Stomach (tissue), 9 donors: ENCODE data around the gene OLA1. TPM values are rescaled to one million over a fixed set of nuclear protein-coding genes. Genes with fewer than 3 reads are reported as not detected.

Source experiments
- DNase-seq, 2 donors: peaks; one replicate each; pipeline versions ENCODE4 v3.0.0 to v3.0.0-alpha.2; 2013 to 2019
- H3K27ac ChIP-seq, 5 donors: fragments of 200-600 bp in 4 of 5; sonication (generic) in 4 of 5; one replicate each; pipeline ENCODE4 v1.5.1; 2013 to 2019; ENCODE audit warnings: mild to moderate bottlenecking in 1 of 5, moderate library complexity in 1 of 5
- H3K27me3 ChIP-seq, 3 donors: fragments of 200-600 bp; sonication (generic); one replicate each; pipeline ENCODE4 v1.5.1; 2017 to 2019; ENCODE audit warnings: mixed run types in 1 of 3
- H3K36me3 ChIP-seq, 4 donors: fragments of 200-600 bp; sonication (generic); 1 replicate in 3 of 4; 2 replicates in 1 of 4; pipeline ENCODE4 v1.5.1; 2016 to 2019
- H3K4me1 ChIP-seq, 4 donors: fragments of 200-600 bp; sonication (generic); one replicate each; pipeline ENCODE4 v1.5.1; 2016 to 2019
- H3K4me3 ChIP-seq, 4 donors: fragments of 200-600 bp; sonication (generic) in 3 of 4; one replicate each; pipeline ENCODE4 v1.5.1; 2016 to 2019; ENCODE audit warnings: mild to moderate bottlenecking in 1 of 4
- H3K9me3 ChIP-seq, 4 donors: fragments of 200-600 bp; sonication (generic); one replicate each; pipeline ENCODE4 v1.5.1; 2016 to 2019
- CTCF ChIP-seq, 7 experiments: fragments of 450-650 bp in 4 of 7; fragments of 200-600 bp in 3 of 7; sonication (generic) in 3 of 7; IDR thresholded peaks; one replicate each; pipeline ENCODE4 v1.5.1; 2016 to 2019; ENCODE audit warnings: antibody characterized with exemption in 7 of 7, control low read depth in 2 of 7, mild to moderate bottlenecking in 1 of 7
- EP300 ChIP-seq: sonication (generic); formaldehyde crosslinking; IDR thresholded peaks from one replicate; pipeline ENCODE4 v1.6.1; 2017; ENCODE audit warnings: antibody characterized with exemption
- POLR2A ChIP-seq, 4 donors: fragments of 450-650 bp; IDR thresholded peaks; one replicate each; pipeline ENCODE4 v1.6.1; 2016; ENCODE audit warnings: antibody characterized with exemption in 4 of 4, control low read depth in 2 of 4, mild to moderate bottlenecking in 1 of 4, moderate library complexity in 1 of 4
- POLR2AphosphoS5 ChIP-seq, 3 donors: sonication (generic); formaldehyde crosslinking; IDR thresholded peaks; one replicate each; pipeline ENCODE4 v1.6.1; 2016; ENCODE audit warnings: antibody characterized with exemption in 3 of 3
- WGBS, 5 donors: extraction: QIAGEN DNeasy Blood & Tissue Kit in 3 of 5; methylation state at CpG; one replicate each; pipeline versions ENCODE4 v1.1.5 to v1.1.7; 2013 to 2018; 5-methylcytosine and 5-hydroxymethylcytosine counted together
- intact Hi-C: fragments of 100-400 bp; cut with DNase I; formaldehyde crosslinking; loops from one replicate; pipeline ENCODE4 v1.15.1; 2023; ENCODE audit warnings: low total_unique reads
- polyA plus RNA-seq, 3 donors: library from polyadenylated mRNA; stranded (reverse); fragments of 200-250 nt; gene quantifications; one replicate each; pipeline ENCODE4 v1.2.3, GENCODE V29; 2013
- total RNA-seq, 5 donors: library from RNA; depleted of rRNA; stranded (reverse); fragments of >200 nt; gene quantifications; one replicate each; pipeline versions ENCODE4 v1.1.0 to v1.2.3, GENCODE V29; 2014 to 2016
- donor health status: healthy with polysubstance abuse.
- donor health status: Bipolar disorder and iron deficiency.
- donor health status: healthy.

Gene OLA1
- total and polyA plus RNA-seq, 8 donors: 20.6 to 149 (median 75.3) TPM

- DNase-seq: no peak
- no peak overlapping the region for H3K27ac ChIP-seq
- peaks cover 0 to 9% (median 3%) of the 10 kb centered on the region in 4 donors for H3K4me1 ChIP-seq
- H3K4me3 ChIP-seq: no peak overlapping the region
- 96 to 100% (median 99%) methylated on average over 2 of the region's 2 CpGs for WGBS, 5 donors
- no peaks in the 10 kb centered on the region for H3K36me3 ChIP-seq
- no peaks in the 10 kb centered on the region for H3K27me3 ChIP-seq
- no peak for TF ChIP-seq POLR2AphosphoS5 (IDR thresholded peaks at IDR 0.05)
- no peak for TF ChIP-seq CTCF (IDR thresholded peaks at IDR 0.05)
- no peak for TF ChIP-seq EP300
- TF ChIP-seq POLR2A (IDR thresholded peaks at IDR 0.05): no peak
- intact Hi-C loops: no loop called here
- H3K9me3 ChIP-seq: no peaks in the 10 kb centered on the region
Observed at GRCh38 chr2:174149530-174149929, 98.8 kb downstream of the OLA1 start.

- Histone ChIP-seq H3K27ac (no peak overlapping the region), H3K9me3 (no peaks in the 10 kb centered on the region), H3K4me1 (peaks cover 0 to 3% (median under 1%) of the 10 kb centered on the region in 4 donors), H3K4me3 (no peak overlapping the region), H3K27me3 (no peaks in the 10 kb centered on the region), H3K36me3 (no peaks in the 10 kb centered on the region)
- 90 to 97% (median 92%) methylated on average over 2 of the region's 2 CpGs for WGBS, 5 donors
- intact Hi-C loops: no loop called here
- no peak for TF ChIP-seq CTCF (IDR thresholded peaks at IDR 0.05)
- TF ChIP-seq POLR2A (IDR thresholded peaks at IDR 0.05): no peak
- TF ChIP-seq POLR2AphosphoS5 (IDR thresholded peaks at IDR 0.05): no peak
- TF ChIP-seq EP300: no peak
- DNase-seq: no peak
Observed at GRCh38 chr2:174148833-174149232, 99.5 kb downstream of the OLA1 start.

GRCh38 chr2:174145827-174146226 lies 102.5 kb downstream of the OLA1 start:
- WGBS, 5 donors: 56 to 68% (median 65%) methylated on average over 2 of the region's 2 CpGs
- DNase-seq: no peak
- Histone ChIP-seq H3K36me3 (peaks cover 0 to 2% (median 0%) of the 10 kb centered on the region in 4 donors), H3K27ac (no peak overlapping the region), H3K4me1 (no peaks in the 10 kb centered on the region), H3K4me3 (no peak overlapping the region), H3K9me3 (no peaks in the 10 kb centered on the region), H3K27me3 (no peaks in the 10 kb centered on the region)
- intact Hi-C loops: no loop called here
- TF ChIP-seq CTCF (IDR thresholded peaks at IDR 0.05): no peak
- no peak for TF ChIP-seq POLR2A (IDR thresholded peaks at IDR 0.05)
- TF ChIP-seq EP300: no peak
- TF ChIP-seq POLR2AphosphoS5 (IDR thresholded peaks at IDR 0.05): no peak

- intact Hi-C loops: no loop called here
- Histone ChIP-seq H3K4me1 (no peaks in the 10 kb centered on the region), H3K36me3 (peaks cover 0 to 14% (median 4%) of the 10 kb centered on the region in 4 donors), H3K9me3 (no peaks in the 10 kb centered on the region), H3K27me3 (no peaks in the 10 kb centered on the region), H3K4me3 (no peak overlapping the region), H3K27ac (no peak overlapping the region)
- WGBS, 5 donors: 41 to 74% (median 56%) methylated on average over 2 of the region's 2 CpGs
- no peak for TF ChIP-seq EP300
- no peak for TF ChIP-seq POLR2A (IDR thresholded peaks at IDR 0.05)
- TF ChIP-seq POLR2AphosphoS5 (IDR thresholded peaks at IDR 0.05): no peak
- TF ChIP-seq CTCF (IDR thresholded peaks at IDR 0.05): no peak
- DNase-seq: no peak
Observed at GRCh38 chr2:174142290-174142689, 106.0 kb downstream of the OLA1 start.
